ENCODE results near the gene PHF23. TPM values are rescaled to one million over a fixed set of nuclear protein-coding genes. Genes with fewer than 3 reads are reported as not detected.
"Not testable (repeated sequence)": the region's sequence is repeated elsewhere in the genome, so short reads cannot be mapped to it uniquely, and the experiment has no call there.

Gene PHF23
- total RNA-seq, 4 donors from 2014 or later, result 9.7 to 68.1 (median 29.7) TPM

DNA sequence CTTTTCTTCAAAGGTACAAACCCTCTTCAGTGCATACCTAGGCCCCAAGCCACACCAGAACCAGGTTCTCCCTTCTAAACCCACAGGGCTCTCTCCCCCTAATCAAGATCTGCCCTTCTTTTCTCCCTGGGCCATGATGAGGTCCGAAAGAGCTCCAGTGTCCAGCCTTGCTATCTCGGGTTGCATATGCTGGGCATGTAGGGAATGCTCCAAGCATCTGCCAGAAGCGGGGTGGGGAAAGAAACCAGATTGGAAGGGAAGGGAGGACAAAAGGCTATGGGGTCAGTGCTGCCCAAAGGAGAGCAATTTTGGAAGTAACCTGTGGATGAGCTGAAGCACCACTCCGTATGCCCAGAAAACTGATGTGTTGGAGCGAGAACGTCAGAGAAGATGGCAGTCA is 10.0 kb upstream of the PHF23 start:
- no peak overlapping the region for H3K4me3 ChIP-seq
- intact Hi-C loops (cut with DNase I; ENCODE audit: low total_unique reads), result no loop called here

DNA sequence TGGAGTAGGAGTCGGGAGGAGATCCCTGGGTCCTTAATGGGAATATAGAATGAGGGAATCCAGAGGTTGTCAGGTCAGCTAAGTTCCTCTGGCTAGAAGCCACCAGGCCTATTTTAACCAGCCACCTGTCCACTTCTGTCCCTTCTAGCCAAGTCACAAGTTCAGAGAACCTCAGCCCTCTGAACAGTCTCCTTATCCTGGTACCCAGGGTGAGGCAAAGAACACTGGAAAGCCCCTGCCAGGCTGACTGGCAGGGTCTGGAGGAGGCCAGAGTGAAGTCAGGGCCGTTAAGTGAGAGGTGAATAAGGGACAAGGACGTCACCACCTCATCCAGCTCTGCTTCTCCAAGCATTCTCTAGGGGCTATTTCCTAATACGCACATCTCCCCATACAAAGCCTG is 9.5 kb upstream of the PHF23 start:
- Histone ChIP-seq H3K36me3 (no peaks in the 10 kb centered on the region), H3K27me3 (no peaks in the 10 kb centered on the region), H3K27ac (no peak overlapping the region), H3K9me3 (no peaks in the 10 kb centered on the region), H3K4me1 (peaks cover 0 to 21% of the 10 kb centered on the region in 2 donors), H3K4me3 (no peak overlapping the region)
- TF ChIP-seq POLR2A (IDR thresholded peaks at IDR 0.05), result no peak
- TF ChIP-seq, protein P1, sequence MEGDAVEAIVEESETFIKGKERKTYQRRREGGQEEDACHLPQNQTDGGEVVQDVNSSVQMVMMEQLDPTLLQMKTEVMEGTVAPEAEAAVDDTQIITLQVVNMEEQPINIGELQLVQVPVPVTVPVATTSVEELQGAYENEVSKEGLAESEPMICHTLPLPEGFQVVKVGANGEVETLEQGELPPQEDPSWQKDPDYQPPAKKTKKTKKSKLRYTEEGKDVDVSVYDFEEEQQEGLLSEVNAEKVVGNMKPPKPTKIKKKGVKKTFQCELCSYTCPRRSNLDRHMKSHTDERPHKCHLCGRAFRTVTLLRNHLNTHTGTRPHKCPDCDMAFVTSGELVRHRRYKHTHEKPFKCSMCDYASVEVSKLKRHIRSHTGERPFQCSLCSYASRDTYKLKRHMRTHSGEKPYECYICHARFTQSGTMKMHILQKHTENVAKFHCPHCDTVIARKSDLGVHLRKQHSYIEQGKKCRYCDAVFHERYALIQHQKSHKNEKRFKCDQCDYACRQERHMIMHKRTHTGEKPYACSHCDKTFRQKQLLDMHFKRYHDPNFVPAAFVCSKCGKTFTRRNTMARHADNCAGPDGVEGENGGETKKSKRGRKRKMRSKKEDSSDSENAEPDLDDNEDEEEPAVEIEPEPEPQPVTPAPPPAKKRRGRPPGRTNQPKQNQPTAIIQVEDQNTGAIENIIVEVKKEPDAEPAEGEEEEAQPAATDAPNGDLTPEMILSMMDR (IDR thresholded peaks at IDR 0.05), result no peak
- DNase-seq, result no peak
- intact Hi-C loops (cut with DNase I; ENCODE audit: low total_unique reads), result no loop called here

More for the DNA sequence above, 10.0 kb upstream of the PHF23 start:
- no peak for DNase-seq
- TF ChIP-seq POLR2A (IDR thresholded peaks at IDR 0.05), result no peak
- TF ChIP-seq, protein P1 (IDR thresholded peaks at IDR 0.05), result no peak
- Histone ChIP-seq H3K27me3 (no peaks in the 10 kb centered on the region), H3K4me1 (peaks cover 0 to 21% of the 10 kb centered on the region in 2 donors), H3K27ac (no peak overlapping the region), H3K9me3 (no peaks in the 10 kb centered on the region), H3K36me3 (no peaks in the 10 kb centered on the region)

DNA sequence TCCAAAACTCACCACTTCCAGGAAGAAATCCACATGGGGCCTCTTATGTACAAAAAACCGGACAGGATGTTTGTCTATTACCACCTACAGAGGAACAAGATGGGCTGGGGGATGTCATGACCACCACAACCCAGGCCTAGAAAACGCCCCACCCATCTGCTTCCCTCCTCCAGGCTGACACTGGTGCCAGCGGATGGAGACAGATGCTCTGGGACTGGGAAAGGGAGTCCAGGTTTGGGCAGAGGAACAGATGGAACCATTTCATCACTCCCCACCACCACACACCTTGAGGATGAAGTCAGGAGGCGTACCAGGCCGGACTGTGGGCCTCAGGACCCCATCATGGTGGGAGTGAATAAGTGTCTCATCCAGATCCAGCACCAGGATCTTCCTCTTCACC is 7.5 kb upstream of the PHF23 start:
- H3K36me3 ChIP-seq, result no peaks in the 10 kb centered on the region
- H3K27me3 ChIP-seq, result no peaks in the 10 kb centered on the region
- DNase-seq, result no peak
- intact Hi-C loops (cut with DNase I; ENCODE audit: low total_unique reads), result no loop called here
- no peaks in the 10 kb centered on the region for H3K9me3 ChIP-seq
- no peak overlapping the region for H3K27ac ChIP-seq
- no peak overlapping the region for H3K4me3 ChIP-seq
- TF ChIP-seq, protein P1 (IDR thresholded peaks at IDR 0.05), result no peak
- no peak for TF ChIP-seq POLR2A (IDR thresholded peaks at IDR 0.05)
- peaks cover 0 to 14% of the 10 kb centered on the region in 2 donors for H3K4me1 ChIP-seq

DNA sequence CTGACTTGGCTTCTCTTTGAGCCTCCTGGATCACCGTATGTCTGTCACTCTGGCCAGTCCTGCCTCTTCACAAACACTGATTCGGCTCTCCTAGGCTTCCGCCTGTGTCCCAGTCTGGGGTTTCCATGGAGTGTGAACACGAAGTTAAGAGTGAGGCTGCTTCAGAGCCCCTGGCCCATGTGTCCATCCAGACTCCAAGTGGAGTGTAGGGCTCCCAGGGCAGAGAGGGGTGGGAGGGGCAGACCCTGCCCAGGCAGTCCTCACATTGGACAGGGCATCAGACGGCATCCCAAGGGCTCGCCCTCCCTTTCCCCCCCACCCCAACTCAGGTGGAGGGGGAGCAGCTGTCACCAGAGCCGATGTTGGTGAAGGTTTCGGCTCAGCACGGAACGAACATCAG is 4.6 kb upstream of the PHF23 start:
- H3K4me1 ChIP-seq; H3K9me3 ChIP-seq; H3K4me3 ChIP-seq; intact Hi-C loops (cut with DNase I; ENCODE audit: low total_unique reads); H3K36me3 ChIP-seq; H3K27me3 ChIP-seq; DNase-seq: not testable (repeated sequence)
- peak overlapping the region; percentile 95 to 99 for H3K27ac ChIP-seq

DNA sequence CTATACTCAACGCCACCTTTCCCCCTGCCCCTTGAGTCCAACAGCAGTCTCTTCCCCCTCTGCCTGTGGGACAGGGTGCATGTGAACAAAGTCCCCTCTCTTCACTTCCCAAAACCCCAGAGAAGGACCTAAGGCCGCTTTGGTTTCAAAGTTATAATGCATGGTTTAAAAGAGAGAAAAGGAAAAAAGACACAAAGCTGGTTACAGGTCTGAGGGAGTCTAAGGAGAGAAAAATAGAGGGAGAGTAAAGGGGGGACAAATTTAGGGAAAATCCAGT is 4.1 kb upstream of the PHF23 start:
- Histone ChIP-seq H3K27ac (peak overlapping the region; percentile 95 to 99), H3K9me3 (no peaks in the 10 kb centered on the region), H3K27me3 (no peaks in the 10 kb centered on the region), H3K36me3 (no peaks in the 10 kb centered on the region), H3K4me1 (peaks cover 5 to 9% of the 10 kb centered on the region in 2 donors), H3K4me3 (peak overlapping the region; percentile 75 to 93)
- TF ChIP-seq POLR2A (IDR thresholded peaks at IDR 0.05), result no peak
- TF ChIP-seq, protein P1 (IDR thresholded peaks at IDR 0.05), result no peak
- intact Hi-C loops (cut with DNase I; ENCODE audit: low total_unique reads), result no loop called here
- DNase-seq, result no peak
